CD8-positive, alpha-beta memory T cell (primary cell): ENCODE measurements around the gene SCFD2. TPM values are rescaled to one million over a fixed set of nuclear protein-coding genes. Genes with fewer than 3 reads are reported as not detected.
"Not testable (repeated sequence)": the region's sequence is repeated elsewhere in the genome, so short reads cannot be mapped to it uniquely, and the experiment has no call there.

Source experiments
- CTCF ChIA-PET: fragments of 350-600 bp; sonication (Branson Sonifier 250); formaldehyde crosslinking; loops from one replicate; lab custom pipeline; 2021; ENCODE audit warnings: antibody characterized with exemption; lab: Charles Lee
- POLR2A ChIA-PET: fragments of 350-600 bp; sonication (Branson Sonifier 250); formaldehyde crosslinking; loops from one replicate; lab custom pipeline; 2021; ENCODE audit warnings: antibody characterized with exemption; lab: Charles Lee
- DNase-seq, 5 donors: peaks; one replicate each; pipeline versions ENCODE4 v3.0.0 to v3.0.0-alpha.2; 2020 to 2022; ENCODE audit warnings: mixed read lengths in 1 of 5
- H3K27ac ChIP-seq: one replicate; pipeline ENCODE4 v1.7.0; 2013; ENCODE audit warnings: low read depth, mild to moderate bottlenecking, low read length, moderate library complexity
- H3K27me3 ChIP-seq: 2 replicates; pipeline ENCODE4 v1.7.0; 2013; ENCODE audit warnings: low read length, mild to moderate bottlenecking; ENCODE audit not compliant: insufficient read depth, poor library complexity, severe bottlenecking
- H3K36me3 ChIP-seq: 2 replicates; pipeline ENCODE4 v1.7.0; 2013; ENCODE audit warnings: mild to moderate bottlenecking, low read length, moderate library complexity; ENCODE audit not compliant: insufficient read depth
- H3K4me1 ChIP-seq: 2 replicates; pipeline ENCODE4 v1.7.0; 2013; ENCODE audit warnings: mild to moderate bottlenecking, low read length, moderate library complexity; ENCODE audit not compliant: insufficient read depth
- H3K4me3 ChIP-seq: 2 replicates; pipeline ENCODE4 v1.7.0; 2013; ENCODE audit warnings: mild to moderate bottlenecking, low read length
- H3K9me3 ChIP-seq: 2 replicates; pipeline ENCODE4 v1.7.0; 2013; ENCODE audit warnings: mild to moderate bottlenecking, low read length
- H3K27ac Mint-ChIP-seq, 8 donors: one replicate each; pipeline ENCODE4 v1.8.0; 2020 to 2021; ENCODE audit warnings: mixed read lengths in 8 of 8, mild to moderate bottlenecking in 6 of 8, inconsistent platforms in 3 of 8, moderate library complexity in 3 of 8
- H3K27me3 Mint-ChIP-seq, 2 donors: one replicate each; pipeline ENCODE4 v1.8.0; 2020 to 2021; ENCODE audit warnings: mixed read lengths in 2 of 2, mild to moderate bottlenecking in 1 of 2, moderate library complexity in 1 of 2
- H3K36me3 Mint-ChIP-seq, 3 donors: one replicate each; pipeline ENCODE4 v1.8.0; 2020 to 2021; ENCODE audit warnings: mixed read lengths in 3 of 3, inconsistent platforms in 1 of 3, mild to moderate bottlenecking in 1 of 3
- H3K4me1 Mint-ChIP-seq, 3 donors: one replicate each; pipeline ENCODE4 v1.8.0; 2020 to 2021; ENCODE audit warnings: mixed read lengths in 3 of 3, inconsistent platforms in 1 of 3, mild to moderate bottlenecking in 1 of 3
- H3K4me3 Mint-ChIP-seq, 7 donors: one replicate each; pipeline ENCODE4 v1.8.0; 2020 to 2021; ENCODE audit warnings: mixed read lengths in 7 of 7, mild to moderate bottlenecking in 6 of 7, moderate library complexity in 4 of 7, inconsistent platforms in 2 of 7
- H3K9me3 Mint-ChIP-seq, 5 donors: one replicate each; pipeline ENCODE4 v1.8.0; 2020 to 2022; ENCODE audit warnings: mixed read lengths in 5 of 5, mild to moderate bottlenecking in 3 of 5, moderate library complexity in 2 of 5, inconsistent platforms in 1 of 5
- polyA plus RNA-seq: library from polyadenylated mRNA; unstranded; fragments of 300-500 nt; fragmentation: Illumina TruSeq; gene quantifications from one replicate; pipeline ENCODE4 v1.2.3, GENCODE V29; 2021
- total RNA-seq, 2 experiments: library from RNA; stranded (reverse); gene quantifications; one replicate each; pipeline ENCODE4 v1.2.3, GENCODE V29; 2021

The SCFD2 gene
- total and polyA plus RNA-seq, 3 experiments from 2014 or later = 18.1 to 29.1 (median 25.7) TPM

DNA sequence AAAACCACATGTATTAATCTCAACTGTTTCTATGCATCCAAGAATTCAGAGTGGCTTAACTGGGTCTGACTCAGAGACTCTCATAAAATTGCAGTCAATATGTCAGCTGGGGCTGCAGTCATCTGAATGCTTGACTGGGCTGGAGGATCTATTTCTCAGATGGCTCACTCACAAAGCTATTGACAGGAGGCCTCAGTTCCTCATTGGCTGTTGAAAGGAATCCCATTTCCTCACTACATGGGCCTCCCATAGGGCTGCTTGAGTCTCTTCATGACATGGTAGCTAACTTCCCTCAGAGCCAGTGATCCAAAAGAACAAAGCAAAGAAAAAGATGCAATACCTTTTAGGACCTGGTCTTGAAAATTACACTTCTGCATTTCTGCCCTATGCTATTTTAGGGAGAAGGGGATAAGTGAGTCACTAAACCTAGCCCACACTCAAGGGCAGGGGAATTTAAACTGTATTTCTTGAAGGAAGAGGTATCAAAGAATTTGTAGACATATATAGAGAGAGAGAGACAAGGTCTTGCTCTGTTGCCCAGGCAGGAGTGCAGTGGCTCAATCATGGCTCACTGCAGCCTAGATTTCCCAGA is 9.8 kb downstream of the SCFD2 start:
- CTCF ChIA-PET = no interaction called here

DNA sequence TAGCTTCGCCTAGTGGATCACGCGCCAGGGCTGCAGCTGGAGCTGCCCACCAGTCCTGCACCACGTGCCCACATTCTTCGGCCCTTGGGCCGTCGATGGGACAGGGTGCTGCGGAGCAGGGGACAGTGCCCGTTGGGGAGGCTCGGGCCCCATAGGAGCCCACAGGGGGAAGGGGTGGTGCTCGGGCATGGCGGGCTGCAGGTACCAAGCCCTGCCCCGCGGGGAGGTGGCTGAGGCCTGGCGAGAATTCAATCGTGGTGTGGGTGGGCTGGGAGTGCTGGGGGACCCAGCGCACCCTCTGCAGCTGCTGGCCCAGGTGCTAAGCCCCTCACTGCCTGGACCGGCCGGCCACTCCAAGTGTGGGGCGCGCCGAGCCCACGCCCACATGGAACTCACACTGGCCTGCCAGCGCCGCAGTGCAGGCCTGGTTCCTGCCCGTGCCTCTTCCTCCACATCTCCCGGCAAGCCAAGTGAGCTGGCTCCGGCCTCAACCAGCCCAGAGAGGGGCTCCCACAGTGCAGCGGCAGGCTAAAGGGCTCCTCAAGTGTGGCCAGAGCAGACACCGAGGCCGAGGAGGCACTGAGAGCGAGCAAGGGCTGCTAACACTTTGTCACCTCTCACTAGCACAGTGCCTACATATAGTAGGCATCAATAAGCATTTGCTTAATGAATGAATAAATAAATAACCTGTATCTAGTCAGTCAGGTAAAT is 11.7 kb downstream of the SCFD2 start:
- Histone ChIP-seq H3K27ac (no peak overlapping the region), H3K4me1 (no peaks in the 10 kb centered on the region), H3K27me3 (no peaks in the 10 kb centered on the region), H3K9me3 (no peaks in the 10 kb centered on the region), H3K36me3 (no peaks in the 10 kb centered on the region), H3K4me3 (no peak overlapping the region)
- Mint-ChIP-seq H3K27me3 (no peaks in the 10 kb centered on the region), H3K4me3 (no peak overlapping the region), H3K36me3 (peaks cover 6 to 46% (median 20%) of the 10 kb centered on the region in 3 donors), H3K9me3 (no peaks in the 10 kb centered on the region), H3K4me1 (peaks cover 9 to 17% (median 12%) of the 10 kb centered on the region in 3 donors), H3K27ac (no peak overlapping the region)
- ChIA-PET CTCF (no interaction called here), POLR2A (no interaction called here)
- no peak for DNase-seq

More for the DNA sequence above, 9.8 kb downstream of the SCFD2 start:
- Mint-ChIP-seq H3K36me3 (peaks cover 6 to 30% (median 15%) of the 10 kb centered on the region in 3 donors), H3K27me3 (no peaks in the 10 kb centered on the region), H3K9me3 (no peaks in the 10 kb centered on the region), H3K27ac (no peak overlapping the region), H3K4me1 (peaks cover 24 to 33% (median 30%) of the 10 kb centered on the region in 3 donors), H3K4me3 (no peak overlapping the region)
- Histone ChIP-seq H3K36me3 (no peaks in the 10 kb centered on the region), H3K27ac (no peak overlapping the region), H3K4me3 (no peak overlapping the region), H3K9me3 (no peaks in the 10 kb centered on the region), H3K4me1 (peaks cover 13% of the 10 kb centered on the region), H3K27me3 (no peaks in the 10 kb centered on the region)
- POLR2A ChIA-PET = no interaction called here
- no peak for DNase-seq

DNA sequence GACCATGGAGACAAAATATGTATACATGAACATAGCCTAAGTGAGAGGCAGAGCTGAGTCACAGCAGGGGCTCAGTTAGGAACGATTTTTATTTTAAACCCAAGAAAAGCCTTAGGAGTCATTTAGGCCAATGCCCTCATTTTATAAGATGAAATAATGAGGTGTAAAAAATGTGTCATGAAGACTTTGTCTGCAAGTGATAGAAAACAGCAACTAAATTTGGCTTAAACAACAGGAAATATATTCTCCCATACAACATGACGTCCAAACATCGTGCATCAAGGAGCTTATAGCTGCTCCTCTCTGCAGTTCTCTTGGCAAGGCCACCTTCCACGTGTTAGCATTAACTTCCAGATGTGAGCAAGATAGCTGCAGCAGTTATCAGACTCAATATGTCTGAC is 16.8 kb downstream of the SCFD2 start:
- Histone ChIP-seq H3K4me1 (no peaks in the 10 kb centered on the region), H3K36me3 (no peaks in the 10 kb centered on the region), H3K9me3 (no peaks in the 10 kb centered on the region), H3K27ac (no peak overlapping the region), H3K27me3 (no peaks in the 10 kb centered on the region), H3K4me3 (no peak overlapping the region)
- no peak overlapping the region for H3K4me3 Mint-ChIP-seq
- H3K36me3 Mint-ChIP-seq = peaks cover 28 to 64% (median 33%) of the 10 kb centered on the region in 3 donors
- no peaks in the 10 kb centered on the region for H3K27me3 Mint-ChIP-seq
- H3K27ac Mint-ChIP-seq = peak overlapping the region in 1 of 8 donors; percentile 23
- no peak for DNase-seq
- H3K4me1 Mint-ChIP-seq = peaks cover 0 to 14% (median 3%) of the 10 kb centered on the region in 3 donors
- CTCF ChIA-PET = no interaction called here
- peaks cover 0 to 4% (median 0%) of the 10 kb centered on the region in 5 donors for H3K9me3 Mint-ChIP-seq
- POLR2A ChIA-PET = no interaction called here

DNA sequence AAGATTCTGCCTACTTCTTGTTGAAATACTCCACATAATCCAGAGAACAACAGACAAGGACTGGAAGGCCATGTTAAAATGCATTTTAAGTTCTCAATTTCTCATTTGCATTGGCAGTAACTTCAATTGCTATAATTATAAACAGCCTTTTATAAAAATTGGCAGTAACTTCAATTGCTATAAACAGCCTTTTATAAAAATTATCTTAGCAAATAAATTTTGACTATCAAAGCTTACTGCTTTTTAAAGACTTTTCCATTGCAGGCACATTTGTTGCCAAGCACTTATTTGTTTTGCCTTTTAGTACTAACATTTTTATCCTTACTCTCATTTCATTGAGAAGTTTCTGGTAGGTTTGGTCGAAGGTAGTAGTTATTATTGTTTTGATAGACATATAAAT is 17.8 kb downstream of the SCFD2 start:
- H3K4me1 Mint-ChIP-seq = peaks cover 6 to 24% (median 6%) of the 10 kb centered on the region in 3 donors
- no peak for DNase-seq
- no peaks in the 10 kb centered on the region for H3K4me1 ChIP-seq
- H3K27me3 Mint-ChIP-seq = no peaks in the 10 kb centered on the region
- ChIA-PET POLR2A (no interaction called here), CTCF (no interaction called here)
- H3K27ac ChIP-seq = no peak overlapping the region
- H3K36me3 ChIP-seq = no peaks in the 10 kb centered on the region
- no peak overlapping the region for H3K4me3 Mint-ChIP-seq
- peaks cover 32 to 66% (median 35%) of the 10 kb centered on the region in 3 donors for H3K36me3 Mint-ChIP-seq
- H3K27ac Mint-ChIP-seq = no peak overlapping the region
- H3K4me3 ChIP-seq = no peak overlapping the region
- no peaks in the 10 kb centered on the region for H3K9me3 ChIP-seq
- H3K9me3 Mint-ChIP-seq = peaks cover 0 to 8% (median 0%) of the 10 kb centered on the region in 5 donors
- H3K27me3 ChIP-seq = no peaks in the 10 kb centered on the region

DNA sequence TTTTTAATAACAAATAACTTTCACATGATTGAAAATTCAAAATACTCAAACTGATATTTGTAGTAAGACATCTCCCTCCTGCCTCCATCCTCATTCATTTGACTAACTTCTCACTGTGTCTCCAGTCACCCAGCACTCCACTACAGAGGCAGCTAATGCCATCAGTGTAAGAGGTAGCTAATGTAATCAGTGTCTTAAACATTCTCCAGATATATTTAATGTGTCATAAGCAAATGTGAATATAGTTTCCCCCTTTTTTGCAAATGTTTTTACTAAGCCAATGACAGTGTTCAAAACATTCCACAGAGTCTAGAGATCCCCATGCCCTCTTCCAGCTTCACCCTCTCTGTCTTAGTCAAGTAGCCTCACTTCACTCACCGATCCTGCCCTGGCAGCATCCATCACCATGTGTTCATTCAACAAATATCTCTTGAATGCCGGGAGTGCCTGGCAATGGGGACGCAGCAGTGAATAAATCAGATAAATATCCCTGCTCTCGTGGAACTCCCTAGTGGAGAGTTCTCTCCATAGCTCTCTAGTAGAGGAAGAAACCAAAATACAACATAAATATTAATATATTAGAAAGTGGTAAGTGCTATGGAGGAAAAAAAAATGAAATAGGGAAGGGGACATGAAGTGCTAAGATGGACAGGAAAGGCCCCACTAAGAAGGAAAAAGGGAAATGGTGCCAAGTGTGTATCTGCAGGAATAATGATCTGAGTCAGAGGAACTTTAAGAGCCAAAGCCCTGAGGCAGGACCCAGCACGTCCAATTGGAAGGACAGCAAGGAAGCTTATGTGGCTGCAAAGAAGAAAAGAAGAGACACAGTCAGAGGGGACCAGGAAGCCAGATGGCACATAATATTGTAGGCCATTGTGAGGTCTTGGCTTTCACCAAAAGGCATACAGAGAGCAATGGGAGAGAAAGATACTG is 18.7 kb downstream of the SCFD2 start:
- Mint-ChIP-seq H3K9me3 (peaks cover 0 to 8% (median 0%) of the 10 kb centered on the region in 5 donors), H3K36me3 (peaks cover 29 to 57% (median 33%) of the 10 kb centered on the region in 3 donors), H3K4me3 (no peak overlapping the region), H3K27me3 (no peaks in the 10 kb centered on the region), H3K4me1 (peaks cover 8 to 31% (median 8%) of the 10 kb centered on the region in 3 donors), H3K27ac (peak overlapping the region in 4 of 8 donors; percentile 9 to 39 (median 25))
- Histone ChIP-seq H3K9me3 (no peaks in the 10 kb centered on the region), H3K27ac (no peak overlapping the region), H3K27me3 (no peaks in the 10 kb centered on the region), H3K36me3 (no peaks in the 10 kb centered on the region), H3K4me1 (no peaks in the 10 kb centered on the region), H3K4me3 (no peak overlapping the region)
- no peak for DNase-seq
- CTCF ChIA-PET = no interaction called here
- POLR2A ChIA-PET = no interaction called here

DNA sequence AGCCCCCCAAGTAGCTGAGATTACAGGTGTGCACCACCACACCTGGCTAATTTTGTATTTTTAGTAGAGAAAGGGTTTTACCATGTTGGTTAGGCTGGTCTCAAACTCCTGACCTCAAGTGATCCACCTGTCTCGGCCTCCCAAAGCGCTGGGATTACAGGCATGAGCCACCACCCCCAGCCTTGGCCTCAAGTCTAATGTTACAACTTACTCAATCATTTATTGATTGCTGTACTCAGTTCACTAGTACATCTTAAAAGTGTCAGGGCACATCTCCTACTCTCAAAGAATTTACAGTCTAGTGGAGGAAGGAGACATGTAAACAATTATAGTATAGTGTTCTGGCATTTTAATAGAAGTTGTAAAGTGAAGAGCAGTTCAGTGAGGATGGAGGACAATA is 19.5 kb downstream of the SCFD2 start:
- H3K36me3 ChIP-seq, CTCF ChIA-PET, H3K27ac Mint-ChIP-seq, H3K4me3 ChIP-seq, DNase-seq, H3K9me3 Mint-ChIP-seq, H3K27me3 ChIP-seq, H3K4me3 Mint-ChIP-seq, H3K27ac ChIP-seq, H3K27me3 Mint-ChIP-seq, H3K9me3 ChIP-seq, POLR2A ChIA-PET, H3K4me1 ChIP-seq: not testable (repeated sequence)
- Mint-ChIP-seq H3K4me1 (peaks cover 8 to 35% (median 13%) of the 10 kb centered on the region in 3 donors), H3K36me3 (peaks cover 34 to 55% (median 36%) of the 10 kb centered on the region in 3 donors)

DNA sequence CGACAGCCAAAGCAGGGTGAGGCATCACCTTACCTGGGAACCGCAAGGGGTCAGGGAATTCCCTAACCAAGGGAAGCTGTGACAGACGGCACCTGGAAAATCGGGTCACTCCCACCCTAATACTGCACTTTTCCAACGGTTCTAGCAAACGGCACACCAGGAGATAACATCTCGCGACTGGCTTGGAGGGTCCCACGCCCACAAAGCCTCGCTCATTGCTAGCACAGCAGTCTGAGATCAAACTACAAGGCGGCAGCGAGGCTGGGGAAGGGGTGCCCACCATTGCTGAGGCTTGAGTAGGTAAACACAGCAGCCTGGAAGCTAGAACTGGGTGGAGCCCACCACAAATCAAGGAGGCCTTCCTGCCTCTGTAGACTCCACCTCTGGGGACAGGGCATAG is 25.7 kb downstream of the SCFD2 start:
- H3K27ac ChIP-seq, H3K36me3 ChIP-seq, H3K4me3 Mint-ChIP-seq, H3K27ac Mint-ChIP-seq, H3K9me3 ChIP-seq, POLR2A ChIA-PET, H3K4me3 ChIP-seq, H3K9me3 Mint-ChIP-seq, H3K4me1 ChIP-seq, DNase-seq, H3K27me3 ChIP-seq, H3K27me3 Mint-ChIP-seq: not testable (repeated sequence)
- peaks cover 9 to 40% (median 25%) of the 10 kb centered on the region in 3 donors for H3K4me1 Mint-ChIP-seq
- H3K36me3 Mint-ChIP-seq = peaks cover 24 to 55% (median 37%) of the 10 kb centered on the region in 3 donors
- CTCF ChIA-PET = interaction anchor here (0.8 kb wide), 1 partner anchor 11 kb away, joined by 4 read pairs; no protein-coding TSS in a partner anchor
